Body of pancreas (tissue), 4 donors: ENCODE data around the gene CEP170. TPM values are rescaled to one million over a fixed set of nuclear protein-coding genes. Genes with fewer than 3 reads are reported as not detected.

Experiments used
- ATAC-seq: fragments of 150-250 bp; one replicate; pipeline ENCODE4 v1.9.1; 2016
- DNase-seq, 4 donors: peaks; one replicate each; pipeline ENCODE4 v3.0.0-alpha.2; 2019
- H3K27ac ChIP-seq, 4 donors: fragments of 200-600 bp; sonication (generic); 1 replicate in 3 of 4; 2 replicates in 1 of 4; pipeline versions ENCODE4 v1.5.1 to v1.6.1; 2016 to 2019; ENCODE audit warnings: mild to moderate bottlenecking in 1 of 4, mixed read lengths in 1 of 4, moderate library complexity in 1 of 4
- H3K27me3 ChIP-seq, 2 donors: fragments of 200-600 bp; sonication (generic); one replicate each; pipeline ENCODE4 v1.6.0; 2016; ENCODE audit warnings: mild to moderate bottlenecking in 1 of 2
- H3K36me3 ChIP-seq, 2 donors: fragments of 200-600 bp; sonication (generic); replicated peaks in 1 of 2; 2 replicates each; pipeline ENCODE4 v1.5.1; 2016; ENCODE audit warnings: low read depth in 2 of 2; ENCODE audit not compliant: insufficient read depth in 1 of 2
- H3K4me1 ChIP-seq: fragments of 200-600 bp; sonication (generic); one replicate; pipeline ENCODE4 v1.6.0; 2016
- H3K4me3 ChIP-seq, 2 donors: fragments of 200-600 bp; sonication (generic); 1 replicate in 1 of 2; 2 replicates in 1 of 2; pipeline ENCODE4 v1.5.1; 2016 to 2019
- H3K9me3 ChIP-seq, 3 donors: fragments of 200-600 bp; sonication (generic); 1 replicate in 2 of 3; 2 replicates in 1 of 3; pipeline ENCODE4 v1.5.1; 2016
- POLR2A ChIP-seq, 3 donors: fragments of 450-650 bp; IDR thresholded peaks; one replicate each; pipeline ENCODE4 v1.6.1; 2016; ENCODE audit warnings: antibody characterized with exemption in 3 of 3, mild to moderate bottlenecking in 2 of 3
- whole genome bisulfite sequencing, 2 donors: methylation state at CpG; one replicate each; pipeline ENCODE4 v1.1.5; 2017; 5-methylcytosine and 5-hydroxymethylcytosine counted together
- intact Hi-C: fragments of 100-400 bp; cut with DNase I; formaldehyde crosslinking; loops from one replicate; pipeline ENCODE4 v1.15.1; 2023
- total RNA-seq, 2 donors: library from RNA; depleted of rRNA; stranded (reverse); fragments of >200 nt; gene quantifications; one replicate each; pipeline ENCODE4 v1.1.0, GENCODE V29; 2016
- TF ChIP-seq, protein P1 (sequence below), 7 experiments: fragments of 450-650 bp in 4 of 7; fragments of 200-600 bp in 3 of 7; sonication (generic) in 3 of 7; IDR thresholded peaks; one replicate each; pipeline ENCODE4 v1.5.1; 2016 to 2019; ENCODE audit warnings: antibody characterized with exemption in 7 of 7

The CEP170 gene
- total RNA-seq, 2 donors from 2014 or later, result 17.5 to 22.3 TPM

DNA sequence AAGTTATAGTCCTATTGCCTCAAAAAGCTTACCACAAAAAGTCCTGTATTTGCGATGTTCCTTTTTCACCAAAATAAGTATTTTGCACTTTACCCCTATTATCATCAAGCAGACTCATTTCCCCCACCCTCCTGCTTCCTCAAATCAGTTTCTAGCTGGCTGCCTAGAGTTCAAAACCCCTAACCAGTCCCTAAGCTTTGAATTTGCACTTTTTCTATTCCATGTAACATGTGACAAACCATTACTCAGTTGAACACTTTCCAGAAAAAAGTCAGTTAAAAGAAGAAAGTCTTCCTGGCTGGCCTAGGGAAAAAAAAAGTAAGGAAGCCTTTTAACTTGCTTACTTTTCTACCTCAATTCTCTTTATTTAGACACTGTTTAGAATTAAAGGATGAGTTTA lies 8.2 kb downstream of the CEP170 start:
- intact Hi-C loops, result no loop called here
- no peaks in the 10 kb centered on the region for H3K27me3 ChIP-seq
- WGBS, 2 donors, result 70 to 93% methylated on average over 1 of the region's 1 CpG
- H3K36me3 ChIP-seq, result no peaks in the 10 kb centered on the region
- H3K9me3 ChIP-seq, result no peaks in the 10 kb centered on the region
- DNase-seq (no peak), ATAC-seq (no peak)
- no peak overlapping the region for H3K27ac ChIP-seq
- no peak overlapping the region for H3K4me3 ChIP-seq
- TF ChIP-seq, protein P1, sequence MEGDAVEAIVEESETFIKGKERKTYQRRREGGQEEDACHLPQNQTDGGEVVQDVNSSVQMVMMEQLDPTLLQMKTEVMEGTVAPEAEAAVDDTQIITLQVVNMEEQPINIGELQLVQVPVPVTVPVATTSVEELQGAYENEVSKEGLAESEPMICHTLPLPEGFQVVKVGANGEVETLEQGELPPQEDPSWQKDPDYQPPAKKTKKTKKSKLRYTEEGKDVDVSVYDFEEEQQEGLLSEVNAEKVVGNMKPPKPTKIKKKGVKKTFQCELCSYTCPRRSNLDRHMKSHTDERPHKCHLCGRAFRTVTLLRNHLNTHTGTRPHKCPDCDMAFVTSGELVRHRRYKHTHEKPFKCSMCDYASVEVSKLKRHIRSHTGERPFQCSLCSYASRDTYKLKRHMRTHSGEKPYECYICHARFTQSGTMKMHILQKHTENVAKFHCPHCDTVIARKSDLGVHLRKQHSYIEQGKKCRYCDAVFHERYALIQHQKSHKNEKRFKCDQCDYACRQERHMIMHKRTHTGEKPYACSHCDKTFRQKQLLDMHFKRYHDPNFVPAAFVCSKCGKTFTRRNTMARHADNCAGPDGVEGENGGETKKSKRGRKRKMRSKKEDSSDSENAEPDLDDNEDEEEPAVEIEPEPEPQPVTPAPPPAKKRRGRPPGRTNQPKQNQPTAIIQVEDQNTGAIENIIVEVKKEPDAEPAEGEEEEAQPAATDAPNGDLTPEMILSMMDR (IDR thresholded peaks at IDR 0.05), result no peak
- no peak for TF ChIP-seq POLR2A (IDR thresholded peaks at IDR 0.05)
- H3K4me1 ChIP-seq, result no peaks in the 10 kb centered on the region

GRCh38 chr1:243244432-243244841 lies 10.6 kb downstream of the CEP170 start:
- no peaks in the 10 kb centered on the region for H3K4me1 ChIP-seq
- H3K4me3 ChIP-seq, result no peak overlapping the region
- no peaks in the 10 kb centered on the region for H3K36me3 ChIP-seq
- WGBS, 2 donors, result 78 to 87% methylated on average over 9 of the region's 9 CpGs
- no peak overlapping the region for H3K27ac ChIP-seq
- ATAC-seq (no peak), DNase-seq (no peak)
- intact Hi-C loops, result no loop called here
- no peaks in the 10 kb centered on the region for H3K9me3 ChIP-seq
- no peak for TF ChIP-seq POLR2A (IDR thresholded peaks at IDR 0.05)
- TF ChIP-seq, protein P1 (IDR thresholded peaks at IDR 0.05), result no peak
- H3K27me3 ChIP-seq, result no peaks in the 10 kb centered on the region

DNA sequence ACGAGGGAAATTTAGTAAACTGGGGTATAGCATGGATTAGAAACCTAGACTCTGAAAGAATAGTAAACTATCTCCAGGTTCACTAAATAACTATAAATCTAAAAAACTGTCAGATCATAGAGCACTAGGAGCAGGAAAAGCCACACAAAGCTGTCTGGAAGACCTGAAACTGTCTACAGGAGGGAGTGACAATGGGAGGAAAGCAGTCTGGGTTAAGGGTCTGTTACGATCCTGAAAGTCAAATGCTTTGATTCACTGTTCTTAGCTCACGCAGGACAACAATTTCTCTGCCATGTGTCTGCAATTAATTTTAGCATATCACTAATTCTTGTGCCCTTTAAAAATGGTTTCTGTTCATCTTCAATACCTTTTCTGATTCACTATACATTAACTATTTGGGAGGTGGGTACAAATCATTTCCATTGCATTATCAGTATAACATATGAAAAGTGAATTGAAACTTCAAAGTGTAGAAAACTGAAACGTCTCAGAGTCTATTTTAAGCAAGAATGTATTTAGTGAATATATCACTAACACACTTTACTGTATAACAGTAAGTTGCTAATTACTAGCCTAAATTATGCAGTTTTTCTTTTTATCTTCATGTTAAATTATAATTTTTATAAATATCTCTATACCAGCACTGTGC lies 18.4 kb downstream of the CEP170 start:
- ATAC-seq (no peak), DNase-seq (no peak)
- intact Hi-C loops, result no loop called here
- H3K9me3 ChIP-seq, result no peaks in the 10 kb centered on the region
- H3K4me1 ChIP-seq, result no peaks in the 10 kb centered on the region
- H3K36me3 ChIP-seq, result peaks cover 0 to 2% of the 10 kb centered on the region in 2 donors
- 78 to 79% methylated on average over 4 of the region's 4 CpGs for WGBS, 2 donors
- TF ChIP-seq, protein P1 (IDR thresholded peaks at IDR 0.05), result no peak
- no peak overlapping the region for H3K27ac ChIP-seq
- H3K4me3 ChIP-seq, result no peak overlapping the region
- H3K27me3 ChIP-seq, result no peaks in the 10 kb centered on the region

DNA sequence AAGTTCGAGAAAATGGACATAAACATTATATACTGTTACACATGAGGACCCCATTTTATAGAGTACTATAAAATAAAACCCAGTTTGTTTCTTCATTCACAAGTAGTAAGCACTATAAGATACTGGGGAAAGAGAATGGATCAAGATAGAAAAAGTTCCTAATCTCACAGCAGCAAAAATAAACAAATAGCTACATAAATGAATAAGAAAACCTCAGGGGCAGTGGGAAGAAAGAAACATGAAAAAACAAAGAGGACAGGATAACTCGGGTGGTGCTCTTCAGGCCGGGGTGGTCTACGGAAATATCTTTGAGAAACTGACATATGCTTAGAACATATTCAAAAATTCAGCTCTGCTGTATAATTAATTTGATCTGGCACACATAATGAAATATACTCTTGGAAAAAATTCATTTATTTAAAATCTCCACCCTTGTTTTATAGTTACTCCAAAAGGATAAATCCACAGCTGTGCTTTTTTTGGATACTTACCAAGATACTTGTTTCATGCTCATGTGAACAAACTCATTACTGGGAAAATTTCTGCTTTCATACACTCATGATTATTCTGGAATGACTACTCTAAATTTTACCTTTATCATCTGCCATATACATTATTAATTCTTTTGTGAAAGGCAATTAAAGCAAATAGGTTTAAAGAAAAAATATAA lies 20.0 kb downstream of the CEP170 start:
- H3K36me3 ChIP-seq, result peaks cover 0 to 2% of the 10 kb centered on the region in 2 donors
- WGBS, 2 donors, result 85 to 93% methylated on average over 4 of the region's 4 CpGs
- peaks cover 0 to 5% (median 0%) of the 10 kb centered on the region in 3 donors for H3K9me3 ChIP-seq
- intact Hi-C loops, result no loop called here
- no peaks in the 10 kb centered on the region for H3K4me1 ChIP-seq
- ATAC-seq, result no peak
- no peak overlapping the region for H3K27ac ChIP-seq
- no peak for TF ChIP-seq POLR2A (IDR thresholded peaks at IDR 0.05)
- TF ChIP-seq, protein P1 (IDR thresholded peaks at IDR 0.05), result no peak
- no peak for DNase-seq
- H3K27me3 ChIP-seq, result no peaks in the 10 kb centered on the region
- no peak overlapping the region for H3K4me3 ChIP-seq
